A673 (cell line): ENCODE results near the gene MBNL2.

ENCODE experiments used
- EZH2 ChIP-seq: fragments of 200-600 bp; sonication (generic); IDR thresholded peaks from 2 replicates; pipeline ENCODE4 v1.6.1; 2017; ENCODE audit warnings: borderline replicate concordance, low read depth, mild to moderate bottlenecking, mixed read lengths, antibody characterized with exemption, low read length; ENCODE audit not compliant: poor library complexity, severe bottlenecking
- TF ChIP-seq, protein P1 (sequence below): fragments of 300-800, 200-600 bp; sonication (generic); conservative IDR thresholded peaks from 2 replicates; pipeline ENCODE4 v1.5.1; 2017; ENCODE audit warnings: low read depth, mild to moderate bottlenecking, antibody characterized with exemption, low read length, moderate library complexity, mixed read lengths

DNA sequence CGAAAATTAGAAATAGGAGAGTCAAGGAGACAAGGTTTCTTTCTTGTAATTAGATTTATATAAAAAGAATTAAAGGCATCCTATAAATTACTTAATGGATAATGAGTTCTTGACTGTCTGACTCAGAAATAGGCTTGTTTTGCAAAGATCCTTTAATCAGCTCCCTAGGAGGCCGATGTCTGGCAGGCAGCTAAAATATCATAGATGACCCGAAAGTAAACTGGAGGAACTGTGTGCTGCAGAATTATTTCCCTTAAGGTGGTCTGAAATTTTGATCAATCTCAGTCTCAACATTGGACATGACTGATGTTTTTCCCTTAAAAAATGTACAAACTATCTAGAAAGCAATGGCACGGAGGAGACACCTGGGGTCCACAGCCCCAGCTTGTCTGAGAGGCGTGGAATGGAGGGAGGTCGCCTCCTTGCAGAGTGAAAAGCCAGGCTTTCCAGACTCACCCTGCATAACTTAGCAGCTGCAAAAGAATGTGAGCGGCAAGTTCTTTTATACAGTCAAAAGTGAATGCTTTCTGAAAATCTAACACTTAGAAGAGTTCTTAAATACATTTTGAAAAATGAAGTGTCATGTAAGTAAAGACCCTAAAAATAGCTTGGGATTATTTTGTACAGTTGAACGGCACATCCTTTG is 44.8 kb downstream of the MBNL2 start:
- TF ChIP-seq, protein P1, sequence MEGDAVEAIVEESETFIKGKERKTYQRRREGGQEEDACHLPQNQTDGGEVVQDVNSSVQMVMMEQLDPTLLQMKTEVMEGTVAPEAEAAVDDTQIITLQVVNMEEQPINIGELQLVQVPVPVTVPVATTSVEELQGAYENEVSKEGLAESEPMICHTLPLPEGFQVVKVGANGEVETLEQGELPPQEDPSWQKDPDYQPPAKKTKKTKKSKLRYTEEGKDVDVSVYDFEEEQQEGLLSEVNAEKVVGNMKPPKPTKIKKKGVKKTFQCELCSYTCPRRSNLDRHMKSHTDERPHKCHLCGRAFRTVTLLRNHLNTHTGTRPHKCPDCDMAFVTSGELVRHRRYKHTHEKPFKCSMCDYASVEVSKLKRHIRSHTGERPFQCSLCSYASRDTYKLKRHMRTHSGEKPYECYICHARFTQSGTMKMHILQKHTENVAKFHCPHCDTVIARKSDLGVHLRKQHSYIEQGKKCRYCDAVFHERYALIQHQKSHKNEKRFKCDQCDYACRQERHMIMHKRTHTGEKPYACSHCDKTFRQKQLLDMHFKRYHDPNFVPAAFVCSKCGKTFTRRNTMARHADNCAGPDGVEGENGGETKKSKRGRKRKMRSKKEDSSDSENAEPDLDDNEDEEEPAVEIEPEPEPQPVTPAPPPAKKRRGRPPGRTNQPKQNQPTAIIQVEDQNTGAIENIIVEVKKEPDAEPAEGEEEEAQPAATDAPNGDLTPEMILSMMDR, result no peak
- no peak for TF ChIP-seq EZH2
